HFFc6 (cell line): Measurements from ENCODE around the gene GFRA1. TPM values are rescaled to one million over a fixed set of nuclear protein-coding genes. Genes with fewer than 3 reads are reported as not detected.

Experiments used
- DNase-seq: peaks from one replicate; pipeline ENCODE4 v3.0.0-alpha.2; 2018
- H3K27ac Mint-ChIP-seq: 2 replicates; pipeline ENCODE4 v1.8.0; 2020; ENCODE audit warnings: mild to moderate bottlenecking, mixed read lengths
- H3K27me3 Mint-ChIP-seq: 2 replicates; pipeline ENCODE4 v1.8.0; 2021; ENCODE audit warnings: mild to moderate bottlenecking, moderate library complexity, mixed read lengths; ENCODE audit not compliant: insufficient read depth
- H3K36me3 Mint-ChIP-seq: 2 replicates; pipeline ENCODE4 v1.8.0; 2021; ENCODE audit warnings: low read depth, mixed read lengths
- H3K4me1 Mint-ChIP-seq: 2 replicates; pipeline ENCODE4 v1.8.0; 2020; ENCODE audit warnings: low read depth, mixed read lengths
- H3K4me3 Mint-ChIP-seq: 2 replicates; pipeline ENCODE4 v1.8.0; 2020; ENCODE audit warnings: mild to moderate bottlenecking, moderate library complexity, mixed read lengths
- H3K9me3 Mint-ChIP-seq: 2 replicates; pipeline ENCODE4 v1.8.0; 2020; ENCODE audit warnings: mild to moderate bottlenecking, mixed read lengths
- CTCF ChIP-seq: fragments of 200-600 bp; sonication (generic); IDR thresholded peaks from 2 replicates; pipeline ENCODE4 v1.5.0; 2021; ENCODE audit warnings: antibody characterized with exemption, mild to moderate bottlenecking
- total RNA-seq, 6 experiments: library from RNA; stranded (reverse); fragmentation: NEBNext Ultra II Directional; extraction: Animal tissue kit (Norgen Biotek cat#: 25700); gene quantifications; 2 replicates in 1 of 6; 3 replicates in 5 of 6; pipeline ENCODE4 v1.2.3, GENCODE V29; 2021

The GFRA1 gene
- total RNA-seq, 6 experiments from 2014 or later = 7.3 to 17.2 (median 15.9) TPM

GRCh38 chr10:116203661-116204060 lies 69.3 kb downstream of the GFRA1 start:
- peaks cover 2% of the 10 kb centered on the region; the same call in 1 of the 2 replicates for H3K27me3 Mint-ChIP-seq
- H3K27ac Mint-ChIP-seq = no peak overlapping the region
- H3K9me3 Mint-ChIP-seq = peaks cover 26% of the 10 kb centered on the region
- DNase-seq = no peak
- peaks cover 22% of the 10 kb centered on the region for H3K36me3 Mint-ChIP-seq
- H3K4me1 Mint-ChIP-seq = peaks cover 21% of the 10 kb centered on the region
- no peak overlapping the region for H3K4me3 Mint-ChIP-seq
- no peak for TF ChIP-seq CTCF

GRCh38 chr10:116201670-116202430 lies 71.2 kb downstream of the GFRA1 start:
- DNase-seq = no peak
- Mint-ChIP-seq H3K27me3 (peaks cover 2% of the 10 kb centered on the region; the same call in 1 of the 2 replicates), H3K9me3 (peaks cover 26% of the 10 kb centered on the region), H3K27ac (no peak overlapping the region), H3K4me1 (peaks cover 21% of the 10 kb centered on the region), H3K36me3 (peaks cover 22% of the 10 kb centered on the region), H3K4me3 (no peak overlapping the region)
- no peak for TF ChIP-seq CTCF

GRCh38 chr10:116201011-116201410 lies 72.0 kb downstream of the GFRA1 start:
- Mint-ChIP-seq H3K27me3 (peaks cover 2% of the 10 kb centered on the region; the same call in 1 of the 2 replicates), H3K9me3 (peaks cover 26% of the 10 kb centered on the region), H3K36me3 (peaks cover 22% of the 10 kb centered on the region), H3K4me3 (no peak overlapping the region), H3K4me1 (peaks cover 21% of the 10 kb centered on the region), H3K27ac (peak overlapping the region; percentile 33; the same call in 1 of the 2 replicates)
- TF ChIP-seq CTCF = no peak
- DNase-seq = peak; percentile 70

- TF ChIP-seq CTCF = no peak
- Mint-ChIP-seq H3K27me3 (peaks cover 2% of the 10 kb centered on the region; the same call in 1 of the 2 replicates), H3K36me3 (peaks cover 22% of the 10 kb centered on the region), H3K9me3 (peaks cover 44% of the 10 kb centered on the region), H3K4me1 (peaks cover 21% of the 10 kb centered on the region), H3K4me3 (no peak overlapping the region), H3K27ac (no peak overlapping the region)
- no peak for DNase-seq
These were observed 74.3 kb downstream of the GFRA1 start for GRCh38 chr10:116198676-116199035.

- no peak overlapping the region for H3K27ac Mint-ChIP-seq
- H3K9me3 Mint-ChIP-seq = peaks cover 40% of the 10 kb centered on the region
- peaks cover 2% of the 10 kb centered on the region; the same call in 1 of the 2 replicates for H3K27me3 Mint-ChIP-seq
- H3K4me3 Mint-ChIP-seq = no peak overlapping the region
- H3K36me3 Mint-ChIP-seq = peaks cover 22% of the 10 kb centered on the region
- H3K4me1 Mint-ChIP-seq = peaks cover 21% of the 10 kb centered on the region
- TF ChIP-seq CTCF = no peak
- DNase-seq = no peak
These were observed 74.9 kb downstream of the GFRA1 start for GRCh38 chr10:116197946-116198675.
